GM13976 (cell line): ENCODE measurements around the gene NELL1.

Source experiments
- DNase-seq: peaks from one replicate; pipeline ENCODE4 v3.0.0; 2012; ENCODE audit warnings: low spot score
- CTCF ChIP-seq: IDR thresholded peaks from 2 replicates; pipeline ENCODE4 v1.5.1; 2012; ENCODE audit warnings: borderline replicate concordance, mild to moderate bottlenecking; ENCODE audit not compliant: insufficient read depth; ENCODE audit errors: extremely low read depth, missing control alignments, control extremely low read depth
- in situ Hi-C: fragments of 300-500 bp; cut with MboI; formaldehyde crosslinking; loops from one replicate; pipeline ENCODE4 v1.12.0; 2022; ENCODE audit warnings: low sequenced_read_pairs, mixed read lengths, inconsistent platforms; ENCODE audit not compliant: unreplicated experiment

NELL1 gene

DNA sequence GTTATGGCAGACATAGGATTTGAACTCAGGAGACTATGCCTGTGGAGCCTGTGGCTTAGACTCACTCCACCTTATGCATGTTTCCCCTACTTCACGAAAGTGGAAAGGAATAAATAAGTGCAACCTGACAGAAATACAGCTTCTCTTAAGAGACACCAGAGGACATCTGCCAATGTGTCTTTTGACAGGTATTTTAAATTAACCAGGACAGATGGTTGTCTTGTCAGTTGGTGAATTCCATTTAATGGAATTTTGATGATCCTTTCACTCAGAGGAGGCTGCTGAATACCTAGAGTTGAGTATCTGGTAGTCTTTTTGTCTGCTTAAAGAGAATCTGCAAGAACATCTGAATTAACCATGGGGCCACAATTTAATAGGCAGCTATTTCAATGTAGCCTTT lies 46.1 kb downstream of the NELL1 start:
- DNase-seq: no peak
- no peak for TF ChIP-seq CTCF
- in situ Hi-C loops: no loop called here

DNA sequence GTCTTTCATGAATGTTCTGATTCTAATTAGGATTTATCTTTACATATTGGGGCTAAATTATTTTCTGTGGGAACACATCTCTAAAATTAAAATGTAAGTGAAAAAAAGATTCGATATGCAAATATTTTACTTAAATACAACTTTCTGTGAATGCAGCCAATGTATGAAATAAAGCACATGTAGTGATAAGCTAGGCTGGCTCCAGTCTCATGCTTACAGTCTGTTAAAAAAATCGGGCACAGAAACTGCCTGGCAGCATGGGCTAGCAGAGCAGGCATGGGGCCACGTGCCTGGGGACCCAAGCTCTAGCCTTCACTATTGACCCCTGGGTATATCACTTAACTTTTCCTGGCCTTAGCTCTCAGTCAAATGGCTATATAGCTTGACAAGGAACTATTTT lies 46.5 kb downstream of the NELL1 start:
- no peak for TF ChIP-seq CTCF
- DNase-seq: no peak
- in situ Hi-C loops: no loop called here

DNA sequence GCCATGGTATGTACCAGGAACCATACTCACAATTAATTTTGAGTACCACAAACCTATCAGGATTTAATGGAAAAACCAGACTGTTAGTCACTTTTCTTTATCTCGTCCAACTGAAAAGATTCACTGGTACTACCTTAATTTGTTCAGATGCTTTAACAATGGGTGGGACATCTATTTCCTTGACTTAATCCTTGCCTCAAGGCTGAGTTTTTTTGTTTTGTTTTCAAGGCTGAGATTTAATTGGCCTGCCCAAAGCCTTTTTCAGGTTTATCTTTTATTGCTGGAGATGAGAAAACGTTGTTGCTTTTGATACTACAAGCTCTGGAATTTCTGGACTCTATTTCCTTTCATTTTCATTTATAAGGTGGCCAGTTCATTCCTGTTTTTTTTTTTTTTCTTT lies 50.4 kb downstream of the NELL1 start:
- DNase-seq: no peak
- in situ Hi-C loops: no loop called here
- no peak for TF ChIP-seq CTCF

DNA sequence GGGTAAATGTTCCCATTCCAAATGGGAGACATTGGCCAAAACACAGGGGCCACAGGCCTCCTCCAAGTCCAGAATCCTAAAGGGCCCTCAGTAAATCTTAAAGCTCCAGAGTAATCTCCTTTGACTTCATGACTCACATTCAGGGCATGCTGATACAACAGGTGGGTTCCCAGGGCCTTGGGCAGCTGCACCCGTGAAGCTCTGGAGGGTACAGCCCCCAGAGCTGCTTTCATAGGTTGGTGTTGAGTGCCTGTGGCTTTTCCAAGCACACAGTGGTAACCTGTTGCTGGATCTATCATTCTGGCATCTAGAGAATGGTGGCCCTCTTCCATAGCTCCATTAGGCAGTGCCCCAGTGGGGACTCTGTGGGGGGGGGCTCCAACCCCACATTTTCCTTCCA lies 54.0 kb downstream of the NELL1 start:
- in situ Hi-C loops: no loop called here

DNA sequence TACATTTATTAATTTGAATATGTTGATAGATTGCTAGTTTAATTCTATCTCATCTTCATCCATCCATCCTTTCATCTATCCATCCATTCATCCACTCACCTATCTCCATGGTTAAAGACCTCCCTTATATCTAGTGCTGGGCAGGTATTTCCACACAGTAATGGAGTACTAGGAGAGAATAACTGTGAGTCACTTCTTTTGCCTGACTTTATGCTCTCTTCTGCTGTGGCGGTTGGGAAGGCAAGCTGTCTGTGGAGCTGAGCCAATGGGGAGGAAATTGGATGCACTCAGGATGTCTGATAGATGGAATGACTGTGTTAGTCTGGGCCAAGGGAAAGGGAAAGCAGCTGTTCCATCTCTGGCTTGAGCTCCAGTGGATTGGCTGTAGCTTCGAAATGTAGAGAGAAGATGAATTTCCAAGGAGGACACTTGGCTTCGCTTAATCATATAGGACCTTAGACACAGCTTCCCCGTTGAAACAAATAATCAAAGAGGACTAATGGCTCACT lies 60.3 kb downstream of the NELL1 start:
- in situ Hi-C loops: no loop called here
- TF ChIP-seq CTCF: no peak
- DNase-seq: no peak

More for the DNA sequence above, 54.0 kb downstream of the NELL1 start:
- no peak for TF ChIP-seq CTCF
- no peak for DNase-seq

DNA sequence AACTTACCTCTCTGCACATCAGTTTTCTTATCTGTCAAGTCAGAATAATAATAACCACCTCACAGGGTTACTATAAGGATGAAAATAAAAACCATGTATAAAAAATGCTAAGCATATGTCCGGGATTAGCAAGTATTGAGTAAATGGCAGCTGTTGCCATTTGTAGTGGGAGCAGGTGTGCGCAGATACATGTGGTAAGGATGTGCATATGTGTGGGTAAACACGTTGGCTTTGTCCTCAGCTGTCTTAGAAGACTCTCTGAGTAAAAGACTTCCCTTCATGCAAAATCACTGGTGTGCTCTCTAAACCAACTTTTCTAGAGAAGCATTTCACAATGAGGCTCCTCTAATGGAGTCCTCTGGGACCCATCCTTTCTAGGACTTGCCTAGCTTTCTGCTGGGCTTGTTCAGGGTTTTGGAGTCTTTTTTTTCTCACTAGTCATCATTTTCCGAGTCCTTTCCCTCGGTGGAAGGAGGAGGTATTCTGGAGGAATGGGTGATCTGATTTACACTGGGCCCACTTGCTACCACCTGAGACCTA lies 62.4 kb downstream of the NELL1 start:
- no peak for DNase-seq
- in situ Hi-C loops: no loop called here
- no peak for TF ChIP-seq CTCF
